GM13976 (cell line): ENCODE data around the gene MGMT.

ENCODE experiments used
- DNase-seq: peaks from one replicate; pipeline ENCODE4 v3.0.0; 2012; ENCODE audit warnings: low spot score
- CTCF ChIP-seq: IDR thresholded peaks from 2 replicates; pipeline ENCODE4 v1.5.1; 2012; ENCODE audit warnings: borderline replicate concordance, mild to moderate bottlenecking; ENCODE audit not compliant: insufficient read depth; ENCODE audit errors: extremely low read depth, missing control alignments, control extremely low read depth
- in situ Hi-C: fragments of 300-500 bp; cut with MboI; formaldehyde crosslinking; loops from one replicate; pipeline ENCODE4 v1.12.0; 2022; ENCODE audit warnings: low sequenced_read_pairs, mixed read lengths, inconsistent platforms; ENCODE audit not compliant: unreplicated experiment

MGMT gene

GRCh38 chr10:129614341-129614740 is 147.3 kb downstream of the MGMT start:
- in situ Hi-C loops: no loop called here
- no peak for TF ChIP-seq CTCF
- no peak for DNase-seq

DNA sequence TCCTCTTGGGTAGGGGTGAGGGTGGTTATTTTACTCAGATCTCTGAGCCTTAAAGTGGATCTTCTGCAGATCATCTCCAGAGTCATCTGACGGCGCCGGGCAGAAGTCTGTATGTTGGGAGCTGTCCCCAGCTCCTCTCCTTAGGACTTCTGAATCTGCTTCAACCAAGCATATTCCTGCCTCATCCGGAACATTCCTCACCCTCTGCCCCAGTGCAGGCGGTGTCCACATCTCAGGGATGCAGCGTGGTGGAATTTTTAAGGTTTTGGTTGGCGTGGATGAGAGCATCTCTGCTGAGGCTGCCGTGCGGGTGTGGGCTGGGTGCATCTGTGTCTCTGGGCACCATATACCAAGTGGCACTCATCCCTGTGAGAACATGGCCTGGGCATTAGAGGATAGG is 148.3 kb downstream of the MGMT start:
- no peak for DNase-seq
- in situ Hi-C loops: no loop called here
- no peak for TF ChIP-seq CTCF

DNA sequence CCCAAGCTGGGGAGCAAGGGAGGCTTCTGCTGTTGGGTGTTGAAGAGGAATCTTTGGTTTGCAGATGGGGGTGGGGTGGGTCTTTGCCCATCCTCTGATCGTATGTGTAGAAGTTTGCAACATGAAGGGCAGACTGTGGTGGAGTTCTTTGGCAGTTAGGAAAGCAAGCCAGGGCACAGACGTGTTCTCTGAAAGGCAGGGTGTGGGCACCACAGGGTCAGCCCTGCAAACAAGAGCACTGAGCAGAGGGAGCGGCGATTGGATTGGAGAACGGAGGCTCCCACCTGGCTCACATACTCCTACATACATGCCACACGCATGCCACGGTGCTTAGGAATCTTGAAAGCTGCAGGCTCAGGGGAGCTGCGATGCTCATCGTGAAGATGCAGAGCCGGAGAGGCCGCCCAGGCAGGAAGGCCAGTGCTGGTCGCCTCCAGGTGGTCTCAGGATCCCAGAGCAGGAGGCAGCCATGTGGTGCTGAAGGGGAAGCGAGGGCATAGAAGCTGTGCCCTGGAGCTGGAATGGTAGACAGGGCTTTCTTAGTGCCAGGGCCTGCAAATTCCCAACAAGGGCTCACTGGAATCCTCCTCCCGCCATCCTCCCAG is 149.0 kb downstream of the MGMT start:
- in situ Hi-C loops: no loop called here
- TF ChIP-seq CTCF: no peak
- DNase-seq: no peak

GRCh38 chr10:129617768-129618167 is 150.7 kb downstream of the MGMT start:
- TF ChIP-seq CTCF: no peak
- in situ Hi-C loops: no loop called here
- no peak for DNase-seq

DNA sequence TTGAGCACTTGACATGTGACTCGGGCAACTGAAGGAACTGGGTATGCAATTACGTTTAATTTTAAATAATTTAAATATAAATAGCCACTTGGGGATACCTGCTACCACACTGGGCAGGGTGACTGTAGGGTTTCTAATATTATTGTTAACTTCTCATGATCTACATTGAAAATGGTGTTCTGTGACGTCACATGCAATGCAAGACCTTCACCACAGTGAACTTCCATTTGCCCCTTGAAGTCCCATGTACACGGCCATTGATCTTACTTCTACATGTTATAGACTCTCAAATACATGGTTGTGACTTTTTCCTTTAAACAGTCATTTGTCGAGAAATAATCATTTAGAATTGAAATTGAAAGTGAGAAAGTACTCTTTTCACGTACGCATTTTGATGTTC is 154.0 kb downstream of the MGMT start:
- in situ Hi-C loops: no loop called here
- no peak for TF ChIP-seq CTCF
- no peak for DNase-seq

DNA sequence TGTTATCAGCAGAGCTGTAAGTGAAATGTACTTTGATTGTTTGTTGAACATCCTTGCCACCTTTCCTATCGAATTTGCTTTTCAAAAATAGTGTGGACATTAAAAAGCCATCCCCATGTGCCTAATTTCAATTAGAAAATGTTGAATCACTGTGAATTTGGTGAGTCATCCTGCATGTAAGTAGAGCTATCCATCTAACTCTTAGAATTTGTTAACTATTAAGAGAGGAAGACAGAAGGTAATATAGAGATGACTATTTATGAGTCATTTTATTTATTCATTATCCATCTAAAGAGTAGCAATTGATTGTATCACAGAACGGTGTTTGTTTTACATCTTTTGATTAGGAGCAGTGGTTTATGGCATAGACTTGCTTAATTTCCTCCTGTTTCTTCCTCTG is 154.7 kb downstream of the MGMT start:
- no peak for DNase-seq
- no peak for TF ChIP-seq CTCF
- in situ Hi-C loops: no loop called here
